GDM1 (cell line): Measurements from ENCODE around the gene C1orf159.

Experiments used
- DNase-seq: peaks from one replicate; lab custom pipeline; 2025; lab: John Stamatoyannopoulos, UW

Gene C1orf159

GRCh38 chr1:1053682-1054081 is 62.2 kb downstream of the C1orf159 start:
- DNase-seq = no peak

GRCh38 chr1:1053022-1053421 is 62.9 kb downstream of the C1orf159 start:
- no peak for DNase-seq

GRCh38 chr1:1052003-1052840 is 63.7 kb downstream of the C1orf159 start:
- DNase-seq = no peak

GRCh38 chr1:1051127-1051810 is 64.6 kb downstream of the C1orf159 start:
- DNase-seq = no peak

- DNase-seq = no peak
These were observed 65.3 kb downstream of the C1orf159 start for GRCh38 chr1:1050577-1051052.

GRCh38 chr1:1049318-1050165 is 66.3 kb downstream of the C1orf159 start:
- no peak for DNase-seq

GRCh38 chr1:1048765-1049164 is 67.1 kb downstream of the C1orf159 start:
- DNase-seq = no peak

GRCh38 chr1:1047963-1048362 is 67.9 kb downstream of the C1orf159 start:
- no peak for DNase-seq

- no peak for DNase-seq
These were observed 68.5 kb downstream of the C1orf159 start for GRCh38 chr1:1047407-1047806.

- no peak for DNase-seq
These were observed 69.1 kb downstream of the C1orf159 start for GRCh38 chr1:1046767-1047166.

- DNase-seq = no peak
These were observed 69.6 kb downstream of the C1orf159 start for GRCh38 chr1:1046243-1046642.

GRCh38 chr1:1045129-1045528 is 70.8 kb downstream of the C1orf159 start:
- no peak for DNase-seq

GRCh38 chr1:1044455-1045078 is 71.3 kb downstream of the C1orf159 start:
- DNase-seq = no peak

GRCh38 chr1:1043921-1044320 is 72.0 kb downstream of the C1orf159 start:
- no peak for DNase-seq

- DNase-seq = no peak
These were observed 72.5 kb downstream of the C1orf159 start for GRCh38 chr1:1043411-1043810.

GRCh38 chr1:1042835-1043234 is 73.1 kb downstream of the C1orf159 start:
- no peak for DNase-seq

GRCh38 chr1:1041873-1042272 is 74.0 kb downstream of the C1orf159 start:
- no peak for DNase-seq

- no peak for DNase-seq
These were observed 74.8 kb downstream of the C1orf159 start for GRCh38 chr1:1041092-1041523.

GRCh38 chr1:1040004-1040991 is 75.6 kb downstream of the C1orf159 start:
- peak; percentile 55 for DNase-seq

GRCh38 chr1:1039145-1039910 is 76.6 kb downstream of the C1orf159 start:
- no peak for DNase-seq
